Fibroblast of mammary gland (primary cell): ENCODE measurements around the gene TLK2.

ENCODE experiments used
- DNase-seq: peaks from one replicate; pipeline ENCODE4 v3.0.0-alpha.2; 2010; ENCODE audit warnings: low read depth
- H3K4me3 ChIP-seq: 2 replicates; pipeline ENCODE4 v1.5.1; 2011; ENCODE audit warnings: low read depth, mild to moderate bottlenecking, low read length, moderate library complexity; ENCODE audit not compliant: control insufficient read depth
- CTCF ChIP-seq: conservative IDR thresholded peaks from 2 replicates; pipeline ENCODE4 v1.5.1; 2011; ENCODE audit warnings: low read depth, low read length, inconsistent platforms; ENCODE audit not compliant: control insufficient read depth, insufficient read depth

The TLK2 gene

GRCh38 chr17:62621223-62621622, 142.6 kb downstream of the TLK2 start:
- DNase-seq = no peak
- no peak for TF ChIP-seq CTCF
- no peak overlapping the region for H3K4me3 ChIP-seq

- no peak overlapping the region for H3K4me3 ChIP-seq
- TF ChIP-seq CTCF = no peak
- no peak for DNase-seq
Observed at GRCh38 chr17:62625184-62625869, 146.7 kb downstream of the TLK2 start.

GRCh38 chr17:62625870-62626200, 147.2 kb downstream of the TLK2 start:
- H3K4me3 ChIP-seq = no peak overlapping the region
- DNase-seq = no peak
- no peak for TF ChIP-seq CTCF

GRCh38 chr17:62626719-62627218, 148.1 kb downstream of the TLK2 start:
- TF ChIP-seq CTCF = no peak
- peak; percentile 95 for DNase-seq
- peak overlapping the region; percentile 81 for H3K4me3 ChIP-seq

GRCh38 chr17:62627219-62627903, 148.7 kb downstream of the TLK2 start, which contains the start of gene MRC2:
Gene MRC2, plus strand, starts transcription at chr17:62627670. Its CDS starts 133 bp downstream, at chr17:62627803.
- peak; percentile 85 for DNase-seq
- no peak for TF ChIP-seq CTCF

GRCh38 chr17:62627904-62628633, 149.4 kb downstream of the TLK2 start:
- TF ChIP-seq CTCF = no peak
- H3K4me3 ChIP-seq = peak overlapping the region; percentile 81
- DNase-seq = peak; percentile 80

More at GRCh38 chr17:62627219-62627903, 148.7 kb downstream of the TLK2 start, which contains the start of gene MRC2:
- peak within 1 kb of the TSS; percentile 81 for H3K4me3 ChIP-seq
